HK-2 (cell line): ENCODE results near the gene PKP1.

Experiments used
- DNase-seq: peaks from one replicate; pipeline ENCODE4 v3.0.0-alpha.2; 2018; ENCODE audit not compliant: unreplicated experiment

Gene PKP1

GRCh38 chr1:201371276-201371675 lies 88.0 kb downstream of the PKP1 start:
- no peak for DNase-seq

- no peak for DNase-seq
Measured at GRCh38 chr1:201371792-201372191, 88.5 kb downstream of the PKP1 start.

- DNase-seq, result no peak
Measured at GRCh38 chr1:201374364-201374763, 91.1 kb downstream of the PKP1 start.

GRCh38 chr1:201375169-201375568 lies 91.9 kb downstream of the PKP1 start:
- no peak for DNase-seq

GRCh38 chr1:201376107-201376463 lies 92.8 kb downstream of the PKP1 start:
- no peak for DNase-seq

GRCh38 chr1:201376464-201377374 lies 93.4 kb downstream of the PKP1 start:
- no peak for DNase-seq

GRCh38 chr1:201377611-201378092 lies 94.3 kb downstream of the PKP1 start, which contains the start of gene TNNT2:
Gene TNNT2, minus strand, starts transcription at chr1:201377680. Its CDS starts 4,426 bp downstream, at chr1:201373254.
- DNase-seq, result no peak

- no peak for DNase-seq
Measured at GRCh38 chr1:201378804-201379203, 95.5 kb downstream of the PKP1 start.

GRCh38 chr1:201379733-201380242 lies 96.5 kb downstream of the PKP1 start:
- DNase-seq, result no peak

- no peak for DNase-seq
Measured at GRCh38 chr1:201381130-201381529, 97.8 kb downstream of the PKP1 start.
